ENCODE measurements around the gene IP6K3.

- no peak for TF ChIP-seq CTCF (IDR thresholded peaks at IDR 0.05)
- no peak for TF ChIP-seq REST (IDR thresholded peaks at IDR 0.05; ENCODE audit: insufficient read depth in 1 of 2, low read depth in 2 of 2, low read length in 1 of 2)
- TF ChIP-seq POLR2AphosphoS5 (IDR thresholded peaks at IDR 0.05; ENCODE audit: low read depth, low read length): no peak
- no peak for TF ChIP-seq TCF7L2 (IDR thresholded peaks at IDR 0.05; ENCODE audit: low read depth, low read length)
- TF ChIP-seq SIN3A (IDR thresholded peaks at IDR 0.05; ENCODE audit: borderline replicate concordance, insufficient read depth, low read depth, low read length): no peak
Observed at GRCh38 chr6:33705955-33706725, 40.6 kb downstream of the IP6K3 start.

Data from Panc1 (cell line).